Measurements from ENCODE around the gene FBXO36.
"Not testable (repeated sequence)": the region's sequence is repeated elsewhere in the genome, so short reads cannot be mapped to it uniquely, and the experiment has no call there.

The FBXO36 gene

GRCh38 chr2:229922449-229923386 is at the start of gene FBXO36:
Gene FBXO36 (plus strand): TSS chr2:229922503. CDS start chr2:229922514, 11 bp downstream.
- DNase-seq = peak; percentile 91

GRCh38 chr2:229873123-229873581 is 49.2 kb upstream of the FBXO36 start:
- no peak for DNase-seq

GRCh38 chr2:229874647-229875046 is 47.7 kb upstream of the FBXO36 start:
- DNase-seq = no peak

- DNase-seq = no peak
Observed at GRCh38 chr2:229875549-229875948, 46.8 kb upstream of the FBXO36 start.

GRCh38 chr2:229879191-229879950 is 42.9 kb upstream of the FBXO36 start:
- DNase-seq = no peak

GRCh38 chr2:229880892-229881586 is 41.3 kb upstream of the FBXO36 start:
- DNase-seq = no peak

- no peak for DNase-seq
Observed at GRCh38 chr2:229882583-229882982, 39.7 kb upstream of the FBXO36 start.

GRCh38 chr2:229884775-229885699 is 37.3 kb upstream of the FBXO36 start:
- no peak for DNase-seq

GRCh38 chr2:229887441-229887840 is 34.9 kb upstream of the FBXO36 start:
- DNase-seq = no peak

- no peak for DNase-seq
Observed at GRCh38 chr2:229888031-229888430, 34.3 kb upstream of the FBXO36 start.

GRCh38 chr2:229889023-229889422 is 33.3 kb upstream of the FBXO36 start:
- no peak for DNase-seq

GRCh38 chr2:229896857-229897256 is 25.4 kb upstream of the FBXO36 start:
- peak; percentile 7 for DNase-seq

- no peak for DNase-seq
Observed at GRCh38 chr2:229899604-229900003, 22.7 kb upstream of the FBXO36 start.

GRCh38 chr2:229900012-229900411 is 22.3 kb upstream of the FBXO36 start:
- DNase-seq = no peak

- DNase-seq = not testable (repeated sequence)
Observed at GRCh38 chr2:229900514-229900913, 21.8 kb upstream of the FBXO36 start.

- no peak for DNase-seq
Observed at GRCh38 chr2:229901819-229902218, 20.5 kb upstream of the FBXO36 start.

GRCh38 chr2:229903037-229903436 is 19.3 kb upstream of the FBXO36 start:
- no peak for DNase-seq

GRCh38 chr2:229905601-229906000 is 16.7 kb upstream of the FBXO36 start:
- DNase-seq = no peak

GRCh38 chr2:229909090-229909489 is 13.2 kb upstream of the FBXO36 start:
- no peak for DNase-seq

- DNase-seq = no peak
Observed at GRCh38 chr2:229910147-229910831, 12.0 kb upstream of the FBXO36 start.

- peak; percentile 41 for DNase-seq
Observed at GRCh38 chr2:229910832-229911412, 11.4 kb upstream of the FBXO36 start.

Data from CD4-positive, alpha-beta T cell treated with Interleukin-17A for 4 hours (primary cell).